Bone marrow (tissue), 2 donors: ENCODE measurements around the gene MARS2.
"Not testable (repeated sequence)": the region's sequence is repeated elsewhere in the genome, so short reads cannot be mapped to it uniquely, and the experiment has no call there.

Experiments
- DNase-seq, 2 donors: peaks; one replicate each; lab custom pipeline; 2025; lab: John Stamatoyannopoulos, UW

Gene MARS2

GRCh38 chr2:197705121-197705911 lies at the start of gene MARS2:
Gene MARS2, plus strand, starts transcription at chr2:197705369. Its CDS starts 37 bp downstream, at chr2:197705406.
- peak; percentile 76 to 84 for DNase-seq

GRCh38 chr2:197657562-197657961 lies 47.6 kb upstream of the MARS2 start:
- no peak for DNase-seq

GRCh38 chr2:197661626-197662025 lies 43.5 kb upstream of the MARS2 start:
- no peak for DNase-seq

GRCh38 chr2:197666277-197666676 lies 38.9 kb upstream of the MARS2 start:
- no peak for DNase-seq

GRCh38 chr2:197668296-197668695 lies 36.9 kb upstream of the MARS2 start:
- DNase-seq: no peak

GRCh38 chr2:197669077-197669476 lies 36.1 kb upstream of the MARS2 start:
- DNase-seq: no peak

- DNase-seq: no peak
Measured at GRCh38 chr2:197672371-197672893, 32.7 kb upstream of the MARS2 start.

- no peak for DNase-seq
Measured at GRCh38 chr2:197673106-197673505, 32.1 kb upstream of the MARS2 start.

- no peak for DNase-seq
Measured at GRCh38 chr2:197673606-197674005, 31.6 kb upstream of the MARS2 start.

GRCh38 chr2:197674060-197674459 lies 31.1 kb upstream of the MARS2 start:
- DNase-seq: no peak

GRCh38 chr2:197674591-197674990 lies 30.6 kb upstream of the MARS2 start:
- no peak for DNase-seq

GRCh38 chr2:197675246-197675645 lies 29.9 kb upstream of the MARS2 start, which contains the start of gene RFTN2:
Gene RFTN2, minus strand, starts transcription at chr2:197675587. Its CDS starts 129 bp downstream, at chr2:197675458.
- no peak for DNase-seq

GRCh38 chr2:197675711-197676188 lies 29.4 kb upstream of the MARS2 start:
- no peak for DNase-seq

GRCh38 chr2:197677056-197677455 lies 28.1 kb upstream of the MARS2 start:
- DNase-seq: no peak

GRCh38 chr2:197677483-197677882 lies 27.7 kb upstream of the MARS2 start:
- DNase-seq: no peak

GRCh38 chr2:197695206-197695605 lies 10.0 kb upstream of the MARS2 start:
- DNase-seq: not testable (repeated sequence)

- not testable (repeated sequence) for DNase-seq
Measured at GRCh38 chr2:197695971-197696370, 9.2 kb upstream of the MARS2 start.

- not testable (repeated sequence) for DNase-seq
Measured at GRCh38 chr2:197696571-197696970, 8.6 kb upstream of the MARS2 start.

- DNase-seq: not testable (repeated sequence)
Measured at GRCh38 chr2:197699724-197700123, 5.4 kb upstream of the MARS2 start.

- DNase-seq: no peak
Measured at GRCh38 chr2:197700960-197701359, 4.2 kb upstream of the MARS2 start.

- no peak for DNase-seq
Measured at GRCh38 chr2:197704434-197705120, 592 bp upstream of the MARS2 start.

GRCh38 chr2:197705912-197706838 lies 1.0 kb downstream of the MARS2 start:
- DNase-seq: no peak
